K562 (cell line): Measurements from ENCODE around the gene ADAM19.

Experiments used
- BMI1 ChIP-seq: fragments of 150-350 bp; IDR thresholded peaks from 2 replicates; pipeline ENCODE4 v1.6.1; 2014; ENCODE audit warnings: low read length
- EHMT2 ChIP-seq: fragments of 450-650 bp; IDR thresholded peaks from 2 replicates; pipeline ENCODE4 v1.6.1; 2018; ENCODE audit warnings: antibody characterized with exemption
- EP300 ChIP-seq: IDR thresholded peaks from 2 replicates; pipeline ENCODE4 v1.6.1; 2012; ENCODE audit warnings: low read length, improper control_type of control experiment
- HNRNPL ChIP-seq: fragments of 200-400 bp; formaldehyde crosslinking; IDR thresholded peaks from 2 replicates; pipeline ENCODE4 v1.6.1; 2017; ENCODE audit warnings: low read depth, mild to moderate bottlenecking, low read length
- POLR2AphosphoS5 ChIP-seq: IDR thresholded peaks from 2 replicates; pipeline ENCODE4 v1.6.1; 2011; ENCODE audit warnings: mild to moderate bottlenecking, low read depth, low read length, moderate library complexity; ENCODE audit not compliant: control insufficient read depth, insufficient read depth
- ZNF121 ChIP-seq: sonication (generic); formaldehyde crosslinking; conservative IDR thresholded peaks from 2 replicates; pipeline ENCODE4 v1.8.0; 2022; ENCODE audit warnings: missing genetic modification reagents
- TF ChIP-seq, protein P1 (sequence below), 2 experiments: IDR thresholded peaks; 2 replicates each; pipeline ENCODE4 v1.6.1; 2012; ENCODE audit warnings: improper control_type of control experiment in 2 of 2, low read depth in 2 of 2, low read length in 2 of 2, borderline replicate concordance in 1 of 2
- TF ChIP-seq, protein P2 (sequence below): fragments of 450-650 bp; formaldehyde crosslinking; IDR thresholded peaks from 2 replicates; pipeline ENCODE4 v1.4.0; 2022; ENCODE audit warnings: missing genetic modification characterization
- TF ChIP-seq, protein P3 (sequence below), 3 experiments: IDR thresholded peaks in 2 of 3; conservative IDR thresholded peaks in 1 of 3; 2 replicates each; pipeline ENCODE4 v1.5.1; 2011 to 2012; ENCODE audit warnings: low read length in 3 of 3, mild to moderate bottlenecking in 3 of 3, control low read depth in 2 of 3, improper control_type of control experiment in 1 of 3, inconsistent platforms in 1 of 3, low read depth in 1 of 3, mixed read lengths in 1 of 3, moderate library complexity in 1 of 3; ENCODE audit not compliant: insufficient read depth in 2 of 3

DNA sequence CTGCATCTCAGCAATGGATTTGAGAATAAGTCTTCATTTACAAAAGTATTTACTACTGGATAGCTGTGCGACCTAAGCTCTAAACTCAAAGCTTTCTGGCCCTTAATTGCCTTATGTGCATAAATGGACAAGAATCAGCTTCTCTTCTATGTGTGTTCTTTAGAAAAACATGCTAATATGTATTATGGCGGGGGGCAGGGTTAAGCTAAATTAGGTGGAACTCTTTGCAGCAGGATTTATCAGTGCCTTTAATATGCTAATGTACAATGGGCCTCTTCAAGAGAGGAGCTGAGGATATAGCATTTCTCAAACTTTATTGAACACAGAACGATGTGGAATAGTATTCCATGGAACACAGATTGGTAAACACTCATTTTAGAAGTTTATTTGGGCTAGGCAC lies 125.6 kb downstream of the ADAM19 start:
- TF ChIP-seq, protein P1, sequence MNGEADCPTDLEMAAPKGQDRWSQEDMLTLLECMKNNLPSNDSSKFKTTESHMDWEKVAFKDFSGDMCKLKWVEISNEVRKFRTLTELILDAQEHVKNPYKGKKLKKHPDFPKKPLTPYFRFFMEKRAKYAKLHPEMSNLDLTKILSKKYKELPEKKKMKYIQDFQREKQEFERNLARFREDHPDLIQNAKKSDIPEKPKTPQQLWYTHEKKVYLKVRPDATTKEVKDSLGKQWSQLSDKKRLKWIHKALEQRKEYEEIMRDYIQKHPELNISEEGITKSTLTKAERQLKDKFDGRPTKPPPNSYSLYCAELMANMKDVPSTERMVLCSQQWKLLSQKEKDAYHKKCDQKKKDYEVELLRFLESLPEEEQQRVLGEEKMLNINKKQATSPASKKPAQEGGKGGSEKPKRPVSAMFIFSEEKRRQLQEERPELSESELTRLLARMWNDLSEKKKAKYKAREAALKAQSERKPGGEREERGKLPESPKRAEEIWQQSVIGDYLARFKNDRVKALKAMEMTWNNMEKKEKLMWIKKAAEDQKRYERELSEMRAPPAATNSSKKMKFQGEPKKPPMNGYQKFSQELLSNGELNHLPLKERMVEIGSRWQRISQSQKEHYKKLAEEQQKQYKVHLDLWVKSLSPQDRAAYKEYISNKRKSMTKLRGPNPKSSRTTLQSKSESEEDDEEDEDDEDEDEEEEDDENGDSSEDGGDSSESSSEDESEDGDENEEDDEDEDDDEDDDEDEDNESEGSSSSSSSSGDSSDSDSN (IDR thresholded peaks at IDR 0.05; ENCODE audit: borderline replicate concordance in 1 of 2, low read depth in 2 of 2, low read length in 2 of 2) = no peak
- TF ChIP-seq, protein P2, sequence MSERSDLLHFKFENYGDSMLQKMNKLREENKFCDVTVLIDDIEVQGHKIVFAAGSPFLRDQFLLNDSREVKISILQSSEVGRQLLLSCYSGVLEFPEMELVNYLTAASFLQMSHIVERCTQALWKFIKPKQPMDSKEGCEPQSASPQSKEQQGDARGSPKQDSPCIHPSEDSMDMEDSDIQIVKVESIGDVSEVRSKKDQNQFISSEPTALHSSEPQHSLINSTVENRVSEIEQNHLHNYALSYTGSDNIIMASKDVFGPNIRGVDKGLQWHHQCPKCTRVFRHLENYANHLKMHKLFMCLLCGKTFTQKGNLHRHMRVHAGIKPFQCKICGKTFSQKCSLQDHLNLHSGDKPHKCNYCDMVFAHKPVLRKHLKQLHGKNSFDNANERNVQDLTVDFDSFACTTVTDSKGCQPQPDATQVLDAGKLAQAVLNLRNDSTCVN (CRISPR knock-in tag) = no peak
- no peak for TF ChIP-seq EP300
- TF ChIP-seq BMI1 = no peak
- TF ChIP-seq ZNF121 (CRISPR knock-in tag) = no peak
- no peak for TF ChIP-seq POLR2AphosphoS5
- TF ChIP-seq, protein P3, sequence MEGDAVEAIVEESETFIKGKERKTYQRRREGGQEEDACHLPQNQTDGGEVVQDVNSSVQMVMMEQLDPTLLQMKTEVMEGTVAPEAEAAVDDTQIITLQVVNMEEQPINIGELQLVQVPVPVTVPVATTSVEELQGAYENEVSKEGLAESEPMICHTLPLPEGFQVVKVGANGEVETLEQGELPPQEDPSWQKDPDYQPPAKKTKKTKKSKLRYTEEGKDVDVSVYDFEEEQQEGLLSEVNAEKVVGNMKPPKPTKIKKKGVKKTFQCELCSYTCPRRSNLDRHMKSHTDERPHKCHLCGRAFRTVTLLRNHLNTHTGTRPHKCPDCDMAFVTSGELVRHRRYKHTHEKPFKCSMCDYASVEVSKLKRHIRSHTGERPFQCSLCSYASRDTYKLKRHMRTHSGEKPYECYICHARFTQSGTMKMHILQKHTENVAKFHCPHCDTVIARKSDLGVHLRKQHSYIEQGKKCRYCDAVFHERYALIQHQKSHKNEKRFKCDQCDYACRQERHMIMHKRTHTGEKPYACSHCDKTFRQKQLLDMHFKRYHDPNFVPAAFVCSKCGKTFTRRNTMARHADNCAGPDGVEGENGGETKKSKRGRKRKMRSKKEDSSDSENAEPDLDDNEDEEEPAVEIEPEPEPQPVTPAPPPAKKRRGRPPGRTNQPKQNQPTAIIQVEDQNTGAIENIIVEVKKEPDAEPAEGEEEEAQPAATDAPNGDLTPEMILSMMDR (IDR thresholded peaks at IDR 0.05 in 2 of 3, conservative IDR thresholded peaks at IDR 0.05 in 1 of 3; ENCODE audit: insufficient read depth in 2 of 3, low read depth in 1 of 3, low read length in 3 of 3) = no peak
- no peak for TF ChIP-seq HNRNPL
- TF ChIP-seq EHMT2 = no peak
